HL-60/S4 treated with phorbol 12-myristate 13-acetate at 8.2 ng/mL for 4 days and 3 days (cell line): Measurements from ENCODE around the gene SENP1.

Source experiments
- in situ Hi-C: fragments of 300-500 bp; cut with MboI; formaldehyde crosslinking; loops from 2 replicates; pipeline ENCODE4 v1.15.0; 2022; ENCODE audit warnings: low sequenced_read_pairs

Gene SENP1

DNA sequence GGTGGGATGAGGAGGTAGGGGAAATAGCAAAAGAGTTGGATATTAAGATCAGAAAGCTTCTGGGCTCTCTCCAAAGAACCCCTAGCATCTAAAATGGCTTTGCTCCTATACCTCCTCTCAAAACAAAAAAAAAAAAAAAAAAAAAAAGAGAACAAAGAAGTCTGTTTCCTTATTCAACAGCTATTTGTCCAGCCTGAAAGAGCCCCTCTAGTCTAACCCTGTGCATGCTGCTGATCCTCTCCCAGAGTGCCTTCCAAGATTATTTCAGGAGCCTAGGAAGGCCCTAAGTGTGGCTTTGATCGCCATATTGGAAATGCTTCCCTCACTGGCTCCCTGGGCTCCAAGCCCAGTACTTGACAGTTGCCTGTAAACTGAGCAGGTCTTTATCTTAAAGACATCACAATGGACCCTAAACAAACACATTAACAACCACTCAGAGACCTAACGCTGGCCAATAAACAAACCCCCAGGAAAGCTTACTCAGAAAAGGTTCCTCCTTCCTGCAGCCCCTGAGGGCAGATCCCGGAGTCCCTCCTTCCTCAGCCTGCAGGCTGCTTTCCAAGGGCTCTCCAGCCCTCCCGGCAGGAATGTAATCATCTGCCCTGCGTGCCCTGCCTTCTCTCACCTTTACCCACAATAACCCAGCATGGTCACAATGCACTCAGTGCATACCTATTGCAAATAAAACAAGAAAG, 84.2 kb downstream of the SENP1 start:
- in situ Hi-C loops = no loop called here

DNA sequence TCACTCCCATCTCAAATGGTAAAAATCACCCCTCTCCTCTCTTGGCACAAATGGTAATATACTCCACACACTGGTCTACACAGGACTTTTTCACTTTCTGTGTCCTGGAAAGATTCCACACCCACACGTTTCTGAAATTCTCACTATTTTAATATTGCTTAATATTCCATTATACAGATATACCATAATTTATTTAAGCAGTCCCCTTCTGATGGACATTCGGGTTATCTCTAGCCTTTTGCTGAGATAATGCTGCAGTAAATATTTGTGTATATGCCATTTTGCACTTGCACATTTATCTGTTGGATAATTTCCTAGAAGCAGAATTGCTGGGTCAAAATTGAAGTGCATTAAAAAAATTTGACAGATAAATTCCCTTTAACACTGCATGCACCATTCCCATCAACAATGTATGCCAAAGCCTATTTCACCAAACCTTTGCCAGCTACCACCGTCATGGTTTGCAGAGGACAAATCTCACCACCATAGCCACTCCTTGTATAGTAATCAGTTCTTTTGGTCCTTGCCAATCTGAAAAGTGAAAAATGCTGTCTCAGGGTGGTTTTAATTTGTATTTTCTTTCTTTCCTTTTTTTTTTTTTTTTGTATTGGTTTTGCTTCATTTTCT, 86.1 kb downstream of the SENP1 start:
- in situ Hi-C loops = no loop called here

DNA sequence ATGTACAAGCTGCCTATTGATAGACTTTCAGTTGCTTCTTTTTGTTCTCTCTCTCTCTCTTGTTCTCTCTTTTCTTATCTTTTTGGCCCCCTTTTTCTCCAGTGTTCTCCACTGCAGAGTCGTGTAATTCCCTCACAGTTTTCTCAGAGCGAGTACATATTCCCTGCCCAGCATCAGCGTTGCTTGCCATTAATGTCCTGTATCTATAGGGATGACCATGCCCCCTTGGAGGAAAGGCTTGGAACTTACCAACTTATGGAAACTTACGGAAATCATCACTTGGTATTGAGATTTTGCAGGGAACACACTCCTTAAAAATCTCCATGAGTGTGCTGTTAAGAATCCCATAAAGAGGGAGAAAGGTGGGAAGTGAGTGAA, 87.3 kb downstream of the SENP1 start:
- in situ Hi-C loops = no loop called here

DNA sequence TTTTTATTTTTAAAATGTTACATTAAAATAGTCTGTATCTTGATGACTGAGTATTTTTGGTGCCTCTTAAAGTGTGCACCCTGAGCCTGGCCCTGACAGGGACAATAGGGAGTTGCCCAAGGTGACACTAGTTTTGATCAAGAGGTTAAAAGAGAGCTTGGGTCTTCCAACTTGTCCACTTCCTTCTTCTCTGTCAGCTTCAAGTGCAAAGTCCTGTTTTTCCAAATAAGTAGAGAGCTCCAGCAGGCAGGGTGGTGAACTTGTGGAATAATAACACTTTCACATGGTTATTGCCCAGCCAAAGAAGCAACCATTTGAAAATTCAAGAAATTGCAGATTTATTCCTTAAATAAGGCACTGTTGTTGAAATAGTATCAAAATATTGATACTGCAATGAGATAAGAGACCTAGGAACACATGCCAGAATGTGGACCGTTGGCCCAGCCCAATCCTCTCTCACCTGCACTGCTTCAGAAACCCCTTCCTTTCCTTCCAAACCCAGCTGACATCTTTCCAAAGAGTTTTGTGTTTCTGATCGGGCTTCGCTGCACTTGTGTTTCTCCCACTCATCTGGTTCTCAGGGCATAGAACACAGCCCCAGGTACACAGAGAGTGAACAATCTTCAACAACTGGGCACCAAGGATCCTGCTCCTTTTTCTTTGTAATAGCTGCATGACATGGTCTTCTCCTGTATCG, 87.8 kb downstream of the SENP1 start:
- in situ Hi-C loops = no loop called here

DNA sequence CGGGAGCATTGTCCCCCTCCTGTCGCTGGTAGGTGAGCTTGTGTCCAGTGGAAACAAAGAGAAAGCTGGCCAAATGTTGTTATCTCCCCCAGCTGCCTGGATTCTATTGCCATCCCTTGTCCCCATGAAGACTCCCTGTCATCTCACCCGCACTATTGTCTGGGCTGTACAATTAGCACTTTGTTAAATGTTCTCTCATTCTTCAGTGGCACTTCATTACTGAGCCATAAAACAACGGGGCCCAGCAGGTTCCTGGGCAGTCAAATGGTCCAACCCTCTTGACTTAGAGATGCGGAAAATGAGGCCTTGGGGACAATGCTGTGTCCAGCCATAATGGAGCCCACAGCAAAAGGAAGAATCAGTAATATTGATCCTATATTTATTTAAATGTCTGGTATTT, 88.4 kb downstream of the SENP1 start:
- in situ Hi-C loops = no loop called here

DNA sequence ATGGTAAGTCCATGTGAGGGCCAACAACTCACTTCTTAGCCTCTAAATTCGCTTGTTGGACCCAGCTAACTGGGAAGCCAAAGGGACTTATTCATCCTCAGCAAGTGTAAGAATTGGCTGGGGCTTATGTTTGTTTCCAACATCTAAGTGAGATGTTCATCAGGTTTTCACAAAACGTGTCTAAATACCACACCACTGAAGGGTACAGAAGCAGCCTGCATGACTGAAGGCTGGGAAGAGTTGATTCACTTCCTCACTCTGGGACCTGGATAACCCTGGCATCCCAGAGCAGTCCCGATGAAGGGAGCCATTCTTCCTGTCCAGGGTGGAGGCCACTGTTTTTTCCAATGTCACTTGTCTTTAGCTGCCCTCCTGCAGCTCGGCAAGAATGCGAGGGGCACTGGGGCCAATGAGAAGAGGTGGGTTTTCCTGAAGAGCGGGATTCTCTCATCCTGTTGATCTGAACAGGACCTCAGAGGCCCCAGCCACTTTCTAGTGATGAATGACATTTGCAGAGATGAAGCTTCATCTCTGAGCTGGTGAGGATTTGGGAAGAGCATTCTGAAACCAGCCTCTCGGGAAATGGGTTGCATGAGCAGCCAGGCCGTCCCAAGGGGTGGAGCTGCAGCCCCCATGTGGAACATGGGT, 89.4 kb downstream of the SENP1 start:
- in situ Hi-C loops = no loop called here

DNA sequence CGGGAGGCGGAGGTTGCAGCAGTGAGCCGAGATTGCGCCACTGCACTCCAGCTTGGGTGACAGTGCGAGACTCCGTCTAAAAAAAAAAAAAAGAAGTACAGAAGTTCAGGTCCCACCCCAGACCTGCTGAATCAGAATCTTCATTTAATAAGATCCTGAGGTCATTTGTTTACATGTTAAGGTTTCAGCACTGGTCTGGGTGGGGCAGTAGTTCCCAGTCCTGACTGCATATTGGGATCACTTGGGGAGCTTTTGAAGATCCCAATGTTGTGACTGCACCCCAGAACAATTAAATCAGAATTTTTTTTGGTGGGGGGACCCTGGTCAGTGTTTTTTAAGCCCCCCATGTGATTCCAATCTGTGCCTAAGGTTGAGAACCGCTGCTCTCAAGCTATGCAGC, 89.9 kb downstream of the SENP1 start:
- in situ Hi-C loops = no loop called here

DNA sequence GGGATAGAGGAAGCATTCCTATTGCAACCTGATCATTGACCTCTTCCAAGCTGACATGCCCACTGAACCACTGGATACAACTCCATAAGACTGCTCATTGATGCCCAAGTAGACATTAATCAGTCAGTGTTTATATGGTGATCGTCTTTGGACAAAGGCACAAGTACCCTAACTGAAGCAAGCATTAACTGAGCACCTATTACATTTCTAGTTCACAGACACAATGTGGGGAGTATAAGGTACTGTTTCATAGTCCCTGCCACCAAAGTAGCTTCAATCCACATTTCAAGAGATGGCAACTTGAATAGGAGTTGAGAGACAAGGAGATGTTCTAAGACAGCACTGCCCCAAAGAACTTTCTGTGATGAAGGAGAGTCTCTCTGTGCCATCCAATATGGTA, 90.8 kb downstream of the SENP1 start:
- in situ Hi-C loops = no loop called here

DNA sequence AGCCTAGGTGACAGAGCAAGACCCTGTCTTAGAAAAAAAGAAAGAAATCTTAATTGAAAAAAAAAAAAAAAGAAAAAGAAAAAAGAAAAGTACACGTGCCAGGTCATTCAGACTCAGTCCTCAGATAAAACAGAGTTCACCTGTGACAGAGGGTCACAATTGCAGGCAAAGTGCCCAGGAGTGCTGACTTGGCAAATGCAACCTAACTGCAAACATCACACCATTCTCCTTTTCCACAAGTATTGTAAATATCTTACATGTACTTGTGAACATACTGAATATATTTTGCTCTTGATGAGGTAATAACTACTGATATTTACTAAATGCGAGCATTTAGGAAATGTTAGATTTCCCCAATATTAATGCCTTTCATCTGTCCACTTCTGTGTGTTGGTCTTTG, 92.6 kb downstream of the SENP1 start:
- in situ Hi-C loops = no loop called here

DNA sequence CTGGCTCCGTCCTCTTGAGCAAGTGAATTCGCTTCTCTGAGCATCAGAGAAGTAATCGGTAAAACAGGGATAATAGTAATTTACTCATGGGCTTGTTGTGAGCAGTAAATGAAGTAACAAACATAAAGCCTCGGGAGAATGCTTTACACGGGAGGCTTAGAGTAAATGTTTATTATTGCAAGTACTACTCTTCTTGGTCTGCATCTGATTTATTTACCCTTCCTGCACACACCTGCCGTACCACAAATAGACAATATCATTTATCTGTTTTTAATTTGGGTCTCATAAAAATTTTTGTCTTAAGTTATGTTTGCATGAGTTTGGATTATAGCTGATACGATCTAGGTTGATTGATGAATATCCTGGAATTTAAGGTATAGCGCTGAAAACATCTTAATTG, 93.8 kb downstream of the SENP1 start:
- in situ Hi-C loops = no loop called here

DNA sequence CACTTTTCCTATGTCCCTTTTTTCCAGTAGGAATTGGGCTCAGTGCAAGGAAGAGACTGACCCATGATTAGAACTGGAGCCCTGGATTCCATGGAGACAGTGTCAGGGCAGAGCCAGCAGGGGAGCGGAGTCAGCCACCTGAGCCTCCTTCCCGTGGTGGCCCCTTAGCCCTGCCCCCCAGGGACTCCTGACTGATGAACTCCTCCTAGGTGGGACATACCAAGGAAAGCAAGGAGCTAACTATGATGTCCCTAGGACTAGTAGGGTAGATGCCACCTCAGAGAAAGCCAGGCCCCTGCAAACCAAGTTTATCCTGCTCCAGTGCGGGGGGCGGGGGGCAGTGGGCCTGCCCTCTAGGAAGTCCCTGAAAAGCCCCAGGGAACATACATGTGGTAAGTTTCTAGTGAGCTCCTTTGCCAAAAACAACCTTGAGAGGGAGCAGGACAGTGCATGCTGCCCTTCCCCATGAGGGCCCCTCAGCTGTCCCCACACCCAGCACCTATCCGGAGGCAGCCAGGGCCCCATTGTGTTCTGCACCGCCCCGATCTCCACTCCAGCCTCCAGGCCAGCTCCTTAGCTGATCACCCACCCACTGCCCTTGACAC, 95.4 kb downstream of the SENP1 start:
- in situ Hi-C loops = no loop called here

DNA sequence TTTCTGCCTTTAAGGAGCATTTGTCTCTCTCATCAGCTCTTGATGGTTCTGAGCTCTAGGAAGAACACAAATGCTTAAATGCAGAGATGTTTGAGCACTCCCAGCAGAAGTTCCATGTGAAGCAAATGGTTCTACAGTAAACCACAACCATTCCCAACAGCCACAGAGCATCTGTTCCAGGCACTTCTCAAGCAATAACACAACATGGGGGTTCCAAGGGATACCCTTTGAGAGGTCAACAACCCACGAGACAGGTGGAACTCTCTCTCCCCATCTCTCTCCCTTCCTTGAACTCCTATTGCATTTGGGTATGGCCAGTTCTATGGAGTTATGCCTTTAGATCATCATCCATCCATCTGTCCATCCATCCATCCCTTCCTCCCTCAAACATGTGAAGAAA, 96.4 kb downstream of the SENP1 start:
- in situ Hi-C loops = no loop called here

DNA sequence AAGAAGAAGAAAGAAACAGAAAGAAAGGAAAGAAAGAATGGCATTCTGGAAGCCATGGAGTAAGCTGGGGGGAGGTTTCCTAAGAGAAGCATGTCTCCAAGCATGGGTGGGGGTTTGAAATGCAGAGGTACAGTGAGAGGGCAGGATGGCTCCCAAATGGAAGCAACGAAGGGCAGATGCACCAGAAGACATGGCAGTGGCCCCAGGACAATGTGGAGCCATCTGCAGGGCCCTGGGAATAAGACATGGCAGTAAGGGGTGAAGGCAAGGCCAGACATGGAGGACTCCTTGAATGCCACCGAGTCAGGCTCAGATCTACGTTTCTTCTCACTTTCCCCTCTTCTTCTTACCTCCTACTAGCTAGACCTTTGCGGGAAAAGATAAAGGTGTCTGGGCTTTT, 96.9 kb downstream of the SENP1 start:
- in situ Hi-C loops = no loop called here

DNA sequence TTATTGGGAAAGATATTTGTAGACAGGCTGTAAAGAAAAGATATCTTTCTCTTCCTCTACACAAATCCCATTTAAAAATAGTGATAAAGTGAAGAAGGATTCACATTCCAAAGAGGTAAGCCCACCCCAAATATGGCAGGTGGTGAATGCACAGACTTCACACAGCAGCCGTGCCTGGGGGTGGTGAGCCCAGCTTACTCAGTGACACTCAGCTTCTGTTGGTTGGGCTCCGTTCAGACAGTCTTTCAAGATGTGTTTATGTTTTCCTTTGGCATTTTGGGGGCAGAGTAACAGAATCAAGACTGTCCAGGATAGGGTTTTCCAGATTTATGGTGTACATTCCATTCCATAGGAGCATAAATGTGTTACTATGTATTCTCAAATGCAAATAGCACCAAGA, 97.5 kb downstream of the SENP1 start:
- in situ Hi-C loops = no loop called here

DNA sequence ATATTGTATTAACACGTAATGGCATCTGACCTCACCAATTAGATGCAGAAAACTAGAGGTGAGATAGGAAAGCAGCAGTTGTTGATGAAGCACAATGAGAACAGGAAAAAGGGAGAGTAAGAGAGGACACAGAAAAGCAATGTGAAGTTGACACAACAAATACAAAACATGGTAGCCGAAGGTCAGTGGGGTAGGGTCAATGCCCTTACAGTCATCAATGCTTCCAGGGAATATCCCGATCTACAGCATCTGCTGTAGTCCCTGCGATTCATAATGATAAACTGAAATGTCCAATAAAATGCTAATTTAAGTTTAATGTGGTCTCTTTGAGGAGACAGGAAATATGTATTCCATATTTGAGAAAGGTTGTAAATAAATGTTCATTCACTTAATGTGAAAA, 98.7 kb downstream of the SENP1 start:
- in situ Hi-C loops = no loop called here

DNA sequence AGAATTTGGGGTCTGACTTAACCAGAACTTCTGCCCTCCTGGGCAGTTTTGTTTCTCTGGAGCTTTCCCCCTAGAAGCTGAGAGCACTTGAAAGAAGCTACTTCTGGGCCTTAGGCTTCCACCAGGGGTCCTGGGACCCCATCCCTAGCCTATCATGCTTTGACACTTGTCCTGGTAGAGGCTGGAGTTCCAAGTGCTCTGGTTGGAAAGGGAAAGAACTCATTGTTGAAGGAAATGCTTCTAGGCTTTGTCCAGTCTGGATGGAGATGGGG, 100.2 kb downstream of the SENP1 start:
- in situ Hi-C loops = no loop called here

DNA sequence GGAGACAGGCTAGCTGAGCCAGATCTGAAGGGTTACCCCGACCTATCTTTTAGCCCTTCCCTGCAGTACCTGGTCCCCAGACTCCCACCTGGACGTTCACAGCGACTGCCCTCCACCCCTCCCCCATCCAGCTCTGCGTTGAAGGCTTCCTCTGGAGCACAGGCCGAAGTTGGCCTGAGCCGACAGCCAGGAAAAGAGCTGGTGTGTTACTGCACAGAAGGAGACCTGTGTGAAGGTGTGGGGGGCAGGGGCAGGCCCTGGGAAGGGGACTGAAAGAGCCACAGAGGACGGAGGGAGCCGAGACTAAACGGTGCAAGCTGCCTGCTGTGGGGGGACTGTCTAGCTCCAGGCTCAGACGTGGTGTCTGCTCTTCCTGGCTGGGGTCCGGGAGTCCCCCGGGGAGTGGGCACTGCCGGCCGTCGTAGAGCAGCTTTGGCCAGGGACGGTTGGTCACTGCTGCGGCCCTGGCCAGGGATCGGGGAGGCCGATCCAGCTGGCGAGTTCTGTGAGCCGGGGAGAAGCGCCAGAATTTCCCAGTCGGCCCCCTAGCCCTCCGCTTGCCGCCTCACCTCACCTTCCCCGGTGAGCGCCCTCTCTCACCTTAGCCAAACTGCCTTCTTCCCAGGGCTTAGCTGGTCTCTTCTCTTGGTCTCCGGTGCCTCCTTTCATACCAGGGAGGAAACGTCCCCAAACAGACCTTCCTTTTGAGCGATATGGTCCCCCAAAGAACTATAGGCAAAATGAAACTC, 100.7 kb downstream of the SENP1 start:
- in situ Hi-C loops = no loop called here

DNA sequence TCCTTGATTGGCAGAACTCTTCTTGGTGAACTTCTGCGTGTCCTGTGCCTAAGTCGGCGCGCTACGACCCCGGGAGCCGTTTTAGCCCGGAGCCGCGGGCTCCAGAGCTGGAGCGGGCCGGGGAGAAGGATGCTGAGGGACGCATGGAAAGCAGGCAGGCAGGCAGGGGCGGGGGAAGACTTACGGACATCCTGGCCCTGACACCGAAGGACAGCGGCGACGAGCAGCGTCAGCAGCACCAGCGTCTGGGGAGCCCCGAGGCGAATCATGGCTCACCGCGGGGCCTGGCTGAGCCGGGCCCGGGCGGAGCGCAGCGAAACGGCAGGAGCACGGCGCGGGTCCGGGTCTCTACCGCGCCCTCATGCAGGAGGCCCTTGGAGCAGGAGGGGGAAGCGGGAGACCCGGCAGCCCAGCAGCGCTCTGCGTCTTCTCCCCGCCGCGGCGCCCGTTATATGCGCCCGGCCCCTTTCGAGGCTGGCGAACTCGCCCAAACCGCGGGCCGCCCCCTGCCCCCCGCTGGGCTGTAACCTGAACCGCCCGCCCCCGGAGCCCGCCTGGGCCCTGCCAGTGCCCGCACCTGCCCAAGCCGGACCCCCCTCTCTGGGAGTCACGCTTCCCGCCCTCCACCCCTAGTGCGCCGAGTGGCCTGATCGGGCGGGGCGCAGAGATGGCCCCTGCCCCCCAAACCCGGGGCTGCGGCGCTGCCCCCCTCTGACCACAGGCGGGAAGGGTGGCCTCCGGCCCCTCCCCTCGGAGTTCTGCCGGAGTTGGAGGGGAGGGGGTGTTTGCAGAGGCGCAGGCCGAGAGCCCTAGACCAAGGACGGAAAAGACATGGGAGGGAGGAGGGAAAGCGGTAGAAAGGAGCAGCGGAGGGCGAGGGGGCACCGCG, 101.6 kb downstream of the SENP1 start, which contains the start of gene COL2A1:
COL2A1 (minus strand) TSS at position 424 of the 889 bp plus-strand sequence; CDS start at position 269, 155 bp downstream.
- in situ Hi-C loops = no loop called here

DNA sequence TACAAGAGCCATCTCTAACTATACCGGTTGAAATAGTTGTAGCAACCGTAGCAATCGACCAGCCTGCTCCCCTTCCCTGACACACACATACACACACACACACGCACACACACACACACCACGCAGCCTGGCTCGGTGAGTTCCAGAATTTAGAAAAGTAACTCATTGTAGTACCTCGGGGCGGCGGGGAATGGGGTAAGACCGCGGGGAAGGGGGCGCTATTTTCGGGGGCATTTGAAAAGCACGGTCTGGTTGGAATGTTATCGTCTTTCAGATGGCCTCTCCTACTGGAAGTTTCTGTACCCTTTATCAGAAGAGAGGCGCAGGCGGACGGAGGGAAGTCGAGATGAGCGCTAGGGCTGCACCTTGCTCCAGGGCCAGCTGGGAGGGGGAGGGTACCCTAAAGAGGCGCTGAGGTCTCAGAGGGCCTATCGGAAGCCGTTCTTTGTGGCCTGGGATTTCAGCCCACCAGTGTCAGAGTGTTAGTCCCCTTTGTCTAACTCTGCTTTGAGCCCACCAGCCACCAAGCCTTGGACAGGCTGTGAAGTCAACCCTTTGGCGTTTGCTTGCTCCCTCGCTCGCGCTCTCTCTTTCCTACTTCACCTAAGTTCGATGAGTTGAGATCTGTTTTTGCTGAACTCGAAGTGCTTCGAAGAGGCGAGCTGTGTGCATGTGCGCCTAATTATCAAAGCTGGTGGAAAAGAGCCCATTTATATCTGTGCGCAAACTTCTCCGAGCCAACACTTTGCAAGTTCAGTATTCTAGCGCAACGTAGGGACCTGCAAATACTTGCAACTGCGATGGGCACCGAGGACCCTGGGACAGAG, 102.4 kb downstream of the SENP1 start:
- in situ Hi-C loops = no loop called here
